Activated CD4-positive, alpha-beta T cell treated with anti-CD3 and anti-CD28 coated beads, Interleukin-2, amount 10 ng/mL, durations not matched to agents 24 days and 14 days (primary cell): ENCODE measurements around the gene CHKA. TPM values are rescaled to one million over a fixed set of nuclear protein-coding genes. Genes with fewer than 3 reads are reported as not detected.
A peak's percentile ranks its signal among the peaks of the same experiment; 100 is the strongest.

Experiments used
- DNase-seq: peaks from one replicate; pipeline ENCODE4 v3.0.0; 2022
- H3K27ac Mint-ChIP-seq: one replicate; pipeline ENCODE4 v1.8.0; 2022; ENCODE audit warnings: mild to moderate bottlenecking, mixed read lengths
- H3K27me3 Mint-ChIP-seq: one replicate; pipeline ENCODE4 v1.8.0; 2022; ENCODE audit warnings: mixed read lengths
- H3K36me3 Mint-ChIP-seq: one replicate; pipeline ENCODE4 v1.8.0; 2022; ENCODE audit warnings: low read depth, mild to moderate bottlenecking, mixed read lengths
- H3K4me1 Mint-ChIP-seq: one replicate; pipeline ENCODE4 v1.8.0; 2021; ENCODE audit warnings: mixed read lengths
- H3K4me3 Mint-ChIP-seq: one replicate; pipeline ENCODE4 v1.8.0; 2022; ENCODE audit warnings: mild to moderate bottlenecking, moderate library complexity, mixed read lengths
- H3K9me3 Mint-ChIP-seq: one replicate; pipeline ENCODE4 v1.8.0; 2021; ENCODE audit warnings: mixed read lengths
- intact Hi-C: fragments of 100-400 bp; cut with micrococcal nuclease; formaldehyde crosslinking; loops from one replicate; pipeline ENCODE4 v1.15.1; 2023
- total RNA-seq: library from RNA; stranded (reverse); gene quantifications from 2 replicates; pipeline ENCODE4 v1.2.3, GENCODE V29; 2022

CHKA gene
- total RNA-seq, result 15.1 TPM in 2 replicates

GRCh38 chr11:68121067-68121899 is at the start of gene CHKA:
TSS of gene CHKA (minus strand) at chr11:68121388. CDS start at chr11:68121177, 211 bp downstream.
- Mint-ChIP-seq H3K36me3 (peaks cover 4% of the 10 kb centered on the region), H3K27me3 (peaks cover 12% of the 10 kb centered on the region), H3K9me3 (no peaks in the 10 kb centered on the region), H3K4me3 (peak within 1 kb of the TSS; percentile 87), H3K4me1 (peaks cover 6% of the 10 kb centered on the region), H3K27ac (peak within 1 kb of the TSS; percentile 84)
- intact Hi-C loops, result loop anchor here (5.0 kb wide), 1 partner anchor 89 kb away; the partner anchor contains the start of gene NDUFS8
- DNase-seq, result peak; percentile 97

DNA sequence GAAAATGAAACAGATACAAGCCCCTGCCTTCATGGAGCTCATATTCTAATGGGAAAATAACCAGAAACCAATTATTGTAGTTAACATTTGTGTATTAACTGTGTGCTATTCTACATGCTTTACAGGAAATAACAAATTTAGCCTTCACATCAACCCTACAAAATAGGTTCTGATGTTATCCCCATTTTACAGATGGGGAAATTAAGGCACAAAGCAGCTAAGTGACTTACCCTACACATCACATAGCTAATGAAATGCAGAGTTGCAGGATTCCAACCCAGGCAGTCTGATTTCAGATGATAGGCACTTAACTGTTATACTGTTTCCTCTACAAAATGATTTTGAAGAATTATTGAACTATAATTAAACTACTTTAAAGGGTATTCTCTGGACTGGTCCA is 48.3 kb upstream of the CHKA start:
- H3K27ac Mint-ChIP-seq, result no peak overlapping the region
- intact Hi-C loops, result no loop called here
- DNase-seq, result no peak
- no peaks in the 10 kb centered on the region for H3K9me3 Mint-ChIP-seq
- no peak overlapping the region for H3K4me3 Mint-ChIP-seq
- peaks cover 40% of the 10 kb centered on the region for H3K36me3 Mint-ChIP-seq
- H3K27me3 Mint-ChIP-seq, result no peaks in the 10 kb centered on the region
- H3K4me1 Mint-ChIP-seq, result no peaks in the 10 kb centered on the region

GRCh38 chr11:68168694-68169093 is 47.5 kb upstream of the CHKA start:
- no peaks in the 10 kb centered on the region for H3K9me3 Mint-ChIP-seq

GRCh38 chr11:68167474-68167873 is 46.3 kb upstream of the CHKA start:
- Mint-ChIP-seq H3K4me1 (no peaks in the 10 kb centered on the region), H3K4me3 (no peak overlapping the region), H3K36me3 (peaks cover 31% of the 10 kb centered on the region), H3K27ac (no peak overlapping the region), H3K9me3 (no peaks in the 10 kb centered on the region), H3K27me3 (no peaks in the 10 kb centered on the region)
- DNase-seq, result no peak
- intact Hi-C loops, result no loop called here

More at GRCh38 chr11:68168694-68169093, 47.5 kb upstream of the CHKA start:
- intact Hi-C loops, result no loop called here
- Mint-ChIP-seq H3K4me3 (no peak overlapping the region), H3K36me3 (peaks cover 33% of the 10 kb centered on the region), H3K27me3 (no peaks in the 10 kb centered on the region), H3K27ac (no peak overlapping the region), H3K4me1 (no peaks in the 10 kb centered on the region)
- no peak for DNase-seq

DNA sequence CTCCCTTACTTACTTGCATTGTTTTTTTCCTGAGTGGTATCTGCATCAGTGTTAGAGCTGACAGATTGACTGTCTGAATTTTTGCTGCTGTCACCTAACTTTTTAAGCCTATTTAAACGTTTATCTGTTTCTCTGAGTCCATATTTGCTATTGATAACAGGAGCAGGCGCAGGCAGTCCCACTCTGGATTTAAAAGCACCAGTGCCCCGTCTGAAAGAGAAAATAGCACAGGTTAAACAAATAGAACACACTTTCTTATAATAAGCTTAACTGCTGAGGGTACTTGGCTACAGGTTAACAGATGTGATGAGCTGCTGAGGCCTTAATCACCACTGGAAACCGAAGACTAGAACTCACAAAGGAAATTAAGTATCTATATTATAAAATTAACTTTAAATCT is 45.8 kb upstream of the CHKA start:
- intact Hi-C loops, result no loop called here
- no peaks in the 10 kb centered on the region for H3K27me3 Mint-ChIP-seq
- H3K4me3 Mint-ChIP-seq, result no peak overlapping the region
- no peak overlapping the region for H3K27ac Mint-ChIP-seq
- H3K4me1 Mint-ChIP-seq, result no peaks in the 10 kb centered on the region
- no peak for DNase-seq
- H3K9me3 Mint-ChIP-seq, result no peaks in the 10 kb centered on the region
- H3K36me3 Mint-ChIP-seq, result peaks cover 30% of the 10 kb centered on the region

DNA sequence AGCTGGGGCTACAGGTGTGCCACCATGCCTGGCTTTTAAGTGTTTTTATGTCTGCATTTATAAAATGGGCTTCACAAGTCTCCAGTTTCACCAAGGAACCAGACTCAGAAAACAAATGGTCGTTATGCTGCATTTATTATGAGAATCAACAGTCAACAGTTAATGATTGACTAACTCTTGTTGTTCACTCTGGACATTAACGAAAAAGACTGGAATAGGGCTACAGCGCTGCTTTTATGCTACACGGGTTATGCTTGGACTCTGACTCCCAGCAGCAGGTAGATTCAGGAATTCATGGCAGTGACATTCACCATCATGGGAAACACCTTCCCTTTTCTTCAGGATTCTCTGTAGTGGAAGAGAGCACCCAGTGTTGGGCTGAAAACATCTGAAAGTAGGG is 44.4 kb upstream of the CHKA start:
- Mint-ChIP-seq H3K36me3 (peaks cover 27% of the 10 kb centered on the region), H3K27ac (no peak overlapping the region)
- intact Hi-C loops, result no loop called here

GRCh38 chr11:68164437-68164836 is 43.2 kb upstream of the CHKA start:
- Mint-ChIP-seq H3K4me1 (no peaks in the 10 kb centered on the region), H3K27me3 (no peaks in the 10 kb centered on the region), H3K36me3 (peaks cover 20% of the 10 kb centered on the region), H3K4me3 (no peak overlapping the region), H3K9me3 (no peaks in the 10 kb centered on the region), H3K27ac (no peak overlapping the region)
- no peak for DNase-seq
- intact Hi-C loops, result no loop called here

More for the DNA sequence above, 44.4 kb upstream of the CHKA start:
- Mint-ChIP-seq H3K4me3 (no peak overlapping the region), H3K9me3 (no peaks in the 10 kb centered on the region), H3K4me1 (no peaks in the 10 kb centered on the region), H3K27me3 (no peaks in the 10 kb centered on the region)
- DNase-seq, result no peak

DNA sequence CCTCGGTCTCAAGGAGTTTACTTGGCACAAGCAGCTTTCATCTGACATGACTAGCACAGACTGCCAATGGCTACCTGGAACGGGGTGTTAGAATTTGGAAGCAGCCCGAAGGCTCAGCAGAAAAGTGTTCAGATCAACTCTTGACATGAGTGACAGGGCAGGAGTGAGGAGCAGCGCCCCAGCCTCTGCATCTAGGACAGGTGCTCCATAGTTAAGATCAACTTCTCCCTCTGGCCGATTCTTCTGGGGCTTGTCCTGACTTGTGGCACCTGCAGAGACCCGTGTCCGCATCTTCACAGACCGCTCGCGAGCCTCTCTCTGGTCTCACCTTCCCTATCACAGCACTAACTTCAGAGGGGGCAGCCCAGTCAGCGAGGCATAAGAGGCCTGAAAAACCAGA is 42.5 kb upstream of the CHKA start:
- intact Hi-C loops, result no loop called here
- peaks cover 18% of the 10 kb centered on the region for H3K36me3 Mint-ChIP-seq
- no peak overlapping the region for H3K27ac Mint-ChIP-seq
- no peak overlapping the region for H3K4me3 Mint-ChIP-seq
- H3K4me1 Mint-ChIP-seq, result no peaks in the 10 kb centered on the region
- no peaks in the 10 kb centered on the region for H3K9me3 Mint-ChIP-seq
- no peak for DNase-seq
- no peaks in the 10 kb centered on the region for H3K27me3 Mint-ChIP-seq

DNA sequence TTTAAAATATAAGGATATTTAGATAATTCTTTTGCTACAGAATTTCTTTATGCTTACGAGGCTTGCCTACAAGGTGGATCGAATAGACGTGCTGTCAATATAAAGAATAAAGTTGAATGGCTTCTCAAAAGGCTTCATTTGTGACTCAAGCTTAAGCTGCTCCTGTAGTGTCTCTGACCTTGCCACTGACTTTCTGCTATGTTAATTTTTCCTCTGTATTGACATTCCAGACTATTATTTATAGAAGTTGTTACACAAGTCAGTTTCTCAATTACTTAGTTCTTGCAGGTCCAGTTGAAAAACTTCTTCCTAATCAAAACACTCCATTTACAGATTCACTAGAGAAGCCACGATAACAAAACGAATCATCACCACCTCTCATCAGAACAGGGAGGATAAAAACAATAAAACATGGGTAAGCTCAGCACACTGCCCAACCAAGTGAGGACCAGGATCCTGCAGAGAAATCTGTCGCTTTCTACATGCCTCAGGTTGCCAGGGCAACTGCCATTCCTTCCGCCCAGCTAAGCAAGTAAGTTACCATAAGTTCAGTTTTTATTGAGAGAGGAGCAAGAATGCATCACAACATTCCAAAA is 39.0 kb upstream of the CHKA start:
- H3K36me3 Mint-ChIP-seq, result peaks cover 18% of the 10 kb centered on the region
- H3K4me3 Mint-ChIP-seq, result no peak overlapping the region
- intact Hi-C loops, result no loop called here
- no peaks in the 10 kb centered on the region for H3K27me3 Mint-ChIP-seq
- DNase-seq, result no peak
- H3K9me3 Mint-ChIP-seq, result no peaks in the 10 kb centered on the region
- no peak overlapping the region for H3K27ac Mint-ChIP-seq
- H3K4me1 Mint-ChIP-seq, result no peaks in the 10 kb centered on the region

DNA sequence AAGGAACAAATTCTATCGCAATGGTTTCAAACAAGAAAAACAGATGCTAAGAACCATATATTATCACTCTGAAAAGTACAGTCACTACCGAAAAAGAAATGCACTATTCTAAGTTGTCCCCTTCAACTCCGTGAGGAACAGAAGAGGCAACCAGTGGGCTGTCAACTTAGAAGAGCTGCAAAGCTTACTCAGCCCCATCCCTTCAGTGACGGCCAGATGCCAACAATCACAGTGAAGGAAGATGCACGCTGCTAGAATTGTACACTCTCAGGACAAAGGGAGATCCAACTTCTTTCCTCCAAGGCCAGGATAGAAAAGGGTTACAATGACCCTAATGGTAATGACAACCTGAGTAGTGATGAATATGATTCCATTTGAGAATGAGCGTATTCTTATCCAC is 38.5 kb upstream of the CHKA start:
- Mint-ChIP-seq H3K36me3 (peaks cover 18% of the 10 kb centered on the region), H3K27me3 (no peaks in the 10 kb centered on the region), H3K4me3 (no peak overlapping the region), H3K9me3 (no peaks in the 10 kb centered on the region), H3K27ac (no peak overlapping the region), H3K4me1 (no peaks in the 10 kb centered on the region)
- intact Hi-C loops, result no loop called here
- DNase-seq, result no peak

GRCh38 chr11:68159161-68159560 is 38.0 kb upstream of the CHKA start:
- no peak overlapping the region for H3K4me3 Mint-ChIP-seq
- H3K4me1 Mint-ChIP-seq, result no peaks in the 10 kb centered on the region
- H3K9me3 Mint-ChIP-seq, result no peaks in the 10 kb centered on the region
- no peak overlapping the region for H3K27ac Mint-ChIP-seq
- H3K27me3 Mint-ChIP-seq, result no peaks in the 10 kb centered on the region
- no peak for DNase-seq
- intact Hi-C loops, result no loop called here
- H3K36me3 Mint-ChIP-seq, result peaks cover 18% of the 10 kb centered on the region

- no peaks in the 10 kb centered on the region for H3K9me3 Mint-ChIP-seq
- intact Hi-C loops, result no loop called here
- H3K36me3 Mint-ChIP-seq, result peaks cover 17% of the 10 kb centered on the region
Observed at GRCh38 chr11:68158580-68158979, 37.4 kb upstream of the CHKA start.

GRCh38 chr11:68153742-68154141 is 32.6 kb upstream of the CHKA start:
- intact Hi-C loops, result no loop called here
- no peaks in the 10 kb centered on the region for H3K4me1 Mint-ChIP-seq
- no peak overlapping the region for H3K4me3 Mint-ChIP-seq
- DNase-seq, result no peak
- H3K27ac Mint-ChIP-seq, result no peak overlapping the region
- peaks cover 12% of the 10 kb centered on the region for H3K36me3 Mint-ChIP-seq
- no peaks in the 10 kb centered on the region for H3K27me3 Mint-ChIP-seq
- no peaks in the 10 kb centered on the region for H3K9me3 Mint-ChIP-seq

More at GRCh38 chr11:68158580-68158979, 37.4 kb upstream of the CHKA start:
- no peak overlapping the region for H3K4me3 Mint-ChIP-seq
- no peaks in the 10 kb centered on the region for H3K27me3 Mint-ChIP-seq
- H3K27ac Mint-ChIP-seq, result no peak overlapping the region
- H3K4me1 Mint-ChIP-seq, result no peaks in the 10 kb centered on the region
- no peak for DNase-seq

GRCh38 chr11:68150037-68150436 is 28.8 kb upstream of the CHKA start:
- DNase-seq, result no peak
- intact Hi-C loops, result no loop called here
- Mint-ChIP-seq H3K27ac (no peak overlapping the region), H3K27me3 (no peaks in the 10 kb centered on the region), H3K4me3 (no peak overlapping the region), H3K36me3 (no peaks in the 10 kb centered on the region), H3K4me1 (no peaks in the 10 kb centered on the region), H3K9me3 (no peaks in the 10 kb centered on the region)
